Measurements from ENCODE around the gene PRKCH.

Gene PRKCH

GRCh38 chr14:61531465-61532122 lies 210.2 kb downstream of the PRKCH start:
- DNase-seq (ENCODE audit: low read depth in 2 of 2), result no peak

DNA sequence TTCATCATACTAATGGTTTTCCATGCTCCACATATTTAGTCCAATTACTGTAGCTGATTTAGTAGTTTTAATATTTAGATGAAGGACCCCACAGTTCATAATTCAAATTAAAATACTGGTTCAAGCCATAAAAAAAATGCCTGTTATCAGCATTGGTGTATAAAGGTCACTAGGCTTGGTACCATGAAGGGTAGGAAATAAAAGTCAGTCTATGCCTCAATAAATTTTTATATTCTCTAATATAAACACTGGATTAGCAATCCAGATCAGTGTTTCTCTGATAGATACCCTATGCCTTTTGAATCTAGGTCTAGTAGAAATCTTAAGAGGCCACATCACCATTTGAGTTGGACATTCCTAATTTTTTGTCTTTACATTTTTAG lies 210.7 kb downstream of the PRKCH start:
- no peak for DNase-seq (ENCODE audit: low read depth in 2 of 2)

- no peak for DNase-seq (ENCODE audit: low read depth in 2 of 2)
These were observed 211.4 kb downstream of the PRKCH start for GRCh38 chr14:61532763-61533162.

DNA sequence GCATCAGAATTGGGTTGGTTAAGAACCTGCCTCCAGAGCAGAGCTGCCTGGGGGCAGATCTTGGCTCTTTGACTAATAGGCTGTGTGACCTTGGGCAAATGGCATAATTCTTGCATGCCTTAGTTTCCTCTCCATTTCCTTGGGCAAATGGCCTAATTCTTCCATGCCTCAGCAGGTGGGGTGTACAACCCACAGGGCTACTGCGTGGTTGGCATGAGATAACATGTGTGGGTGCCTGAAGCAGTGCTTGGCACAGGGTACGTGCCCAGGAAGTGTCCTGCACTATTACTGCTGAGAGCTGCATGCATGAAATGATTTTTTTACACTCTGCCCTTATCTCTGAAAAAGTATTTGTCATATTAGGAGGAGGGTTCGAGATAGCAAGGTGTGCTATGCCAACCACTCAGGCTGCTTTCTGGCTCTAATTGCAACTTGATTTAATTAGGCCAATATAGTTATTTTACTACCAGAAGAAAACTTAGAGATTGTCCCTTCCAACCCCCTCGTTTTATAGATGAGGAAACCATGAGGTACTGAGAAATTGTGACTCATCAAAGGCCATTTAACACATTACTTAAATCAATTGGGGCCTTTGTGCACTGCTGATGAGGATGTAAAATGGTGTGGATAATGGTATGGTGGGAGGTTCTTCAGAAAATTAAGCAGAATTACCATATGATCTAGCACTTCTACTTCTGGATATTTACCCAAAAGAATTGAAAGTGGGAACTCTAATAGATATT lies 212.3 kb downstream of the PRKCH start:
- no peak for DNase-seq (ENCODE audit: low read depth in 2 of 2)

DNA sequence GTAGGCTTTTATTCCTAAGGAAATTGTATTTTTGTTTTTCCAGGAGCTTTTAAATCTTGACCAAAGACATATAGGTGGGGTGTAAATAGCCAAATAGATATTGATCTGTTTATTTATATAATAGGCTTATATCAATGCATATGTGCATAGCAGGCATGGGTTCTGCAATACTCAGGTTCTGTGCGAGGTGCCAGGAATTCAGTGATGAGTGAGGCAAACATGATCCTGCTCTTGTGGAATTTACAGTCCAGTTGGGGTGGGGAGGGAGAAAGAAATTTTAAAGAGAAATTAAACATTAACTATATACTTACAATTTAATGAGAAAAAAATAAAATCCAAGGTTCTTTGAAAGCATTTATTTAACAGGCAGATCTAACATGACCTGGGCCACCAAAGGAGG lies 213.7 kb downstream of the PRKCH start:
- no peak for DNase-seq (ENCODE audit: low read depth in 2 of 2)

GRCh38 chr14:61535458-61535857 lies 214.1 kb downstream of the PRKCH start:
- no peak for DNase-seq (ENCODE audit: low read depth in 2 of 2)

GRCh38 chr14:61536661-61537562 lies 215.5 kb downstream of the PRKCH start:
- no peak for DNase-seq (ENCODE audit: low read depth in 2 of 2)

GRCh38 chr14:61537563-61538463 lies 216.4 kb downstream of the PRKCH start:
- DNase-seq (ENCODE audit: low read depth in 2 of 2), result peak in 1 of 2 donors; percentile 28

- DNase-seq (ENCODE audit: low read depth in 2 of 2), result no peak
These were observed 217.2 kb downstream of the PRKCH start for GRCh38 chr14:61538464-61539022.

- DNase-seq (ENCODE audit: low read depth in 2 of 2), result no peak
These were observed 218.3 kb downstream of the PRKCH start for GRCh38 chr14:61539631-61540030.

- no peak for DNase-seq (ENCODE audit: low read depth in 2 of 2)
These were observed 219.6 kb downstream of the PRKCH start for GRCh38 chr14:61540931-61541330.

DNA sequence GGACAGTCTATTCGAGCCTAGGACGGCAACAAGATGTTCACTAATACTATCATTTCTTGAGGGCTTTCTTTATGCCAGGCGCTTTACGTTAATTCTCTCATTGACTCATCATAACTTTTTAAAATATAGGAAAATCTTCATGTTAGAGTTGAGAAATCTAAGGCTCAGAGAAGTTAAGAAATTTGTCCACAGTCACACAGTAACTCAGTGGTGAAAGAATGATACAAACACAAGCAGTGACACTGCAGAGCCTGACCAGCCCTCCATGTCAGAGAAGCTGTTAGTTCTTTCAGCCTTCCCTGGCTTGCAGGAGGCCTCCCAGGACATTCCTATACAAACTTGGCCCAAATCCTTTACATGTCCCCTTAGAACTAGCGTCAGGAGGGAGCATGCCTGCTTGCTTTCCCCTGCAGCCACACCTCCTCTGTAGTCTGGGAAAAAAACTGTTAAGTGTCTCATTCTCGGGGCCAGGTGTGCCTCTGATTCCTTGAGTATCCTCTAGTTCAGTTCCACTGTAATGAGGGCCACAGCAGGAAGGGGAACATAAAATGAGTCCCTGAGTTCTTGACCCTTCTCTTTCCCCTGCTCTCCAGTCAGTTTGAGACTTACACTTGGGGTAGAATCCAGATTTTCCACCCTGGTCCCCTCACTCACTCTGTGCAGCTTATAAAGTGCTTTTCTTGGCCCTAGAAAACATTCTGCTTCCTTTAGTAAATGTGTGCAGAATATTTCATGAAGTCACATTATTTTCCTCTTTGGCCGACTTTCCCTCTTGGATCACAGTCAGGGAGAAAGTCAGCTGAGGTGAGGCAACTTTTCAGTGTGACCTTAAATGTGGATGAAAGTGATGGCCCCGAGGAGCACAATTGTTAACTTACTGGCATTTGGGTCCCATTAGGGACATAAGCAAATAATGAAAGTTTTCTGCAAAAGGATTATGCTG lies 221.7 kb downstream of the PRKCH start:
- DNase-seq (ENCODE audit: low read depth in 2 of 2), result no peak

GRCh38 chr14:61543946-61544345 lies 222.6 kb downstream of the PRKCH start:
- DNase-seq (ENCODE audit: low read depth in 2 of 2), result no peak

DNA sequence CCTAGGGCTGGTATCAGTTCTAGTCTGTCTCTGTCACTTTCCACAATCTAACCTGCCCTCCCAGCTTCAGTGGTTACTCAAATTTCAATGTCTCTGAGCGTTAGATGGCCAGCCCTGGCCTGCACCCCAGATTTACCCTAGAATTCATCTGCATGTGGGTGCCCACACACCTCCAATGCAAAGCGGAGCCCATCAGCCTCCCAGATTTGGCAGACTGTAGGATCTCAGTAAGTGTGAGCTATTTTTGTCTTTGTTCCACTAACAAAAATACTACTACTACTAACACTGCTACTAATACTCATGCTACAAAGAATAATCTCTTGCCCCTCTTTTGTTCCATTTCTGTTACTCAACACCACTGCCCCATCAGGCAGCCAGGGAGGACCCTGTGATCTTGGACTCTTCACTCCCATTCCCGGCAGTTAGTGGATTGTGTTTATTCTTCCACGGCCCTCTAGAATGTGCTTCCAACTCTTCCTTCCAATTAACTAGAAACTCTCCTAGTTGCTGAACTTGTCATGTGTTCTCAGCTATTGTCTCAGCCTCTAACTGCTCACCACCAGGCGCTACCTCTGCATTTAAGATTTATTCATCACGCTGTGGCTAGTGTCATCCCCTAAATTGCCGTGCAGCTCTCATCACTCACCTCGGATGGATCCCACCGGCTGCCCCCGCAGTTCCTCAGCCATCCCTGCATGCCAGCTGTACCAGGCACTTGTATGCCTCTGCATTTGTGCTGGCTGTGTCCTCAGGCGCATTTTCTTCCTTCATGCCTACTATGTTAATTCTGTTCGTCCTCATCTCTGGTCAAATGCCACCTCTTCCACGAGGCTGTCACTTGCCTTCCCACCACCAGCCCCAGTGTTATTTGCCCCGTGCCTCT lies 223.3 kb downstream of the PRKCH start:
- DNase-seq (ENCODE audit: low read depth in 2 of 2), result no peak

- DNase-seq (ENCODE audit: low read depth in 2 of 2), result no peak
These were observed 224.5 kb downstream of the PRKCH start for GRCh38 chr14:61545726-61546455.

- DNase-seq (ENCODE audit: low read depth in 2 of 2), result no peak
These were observed 226.0 kb downstream of the PRKCH start for GRCh38 chr14:61547186-61548069.

GRCh38 chr14:61549425-61549824 lies 228.0 kb downstream of the PRKCH start:
- no peak for DNase-seq (ENCODE audit: low read depth in 2 of 2)
